HepG2 (cell line): ENCODE data around the gene CDC123. TPM values are rescaled to one million over a fixed set of nuclear protein-coding genes. Genes with fewer than 3 reads are reported as not detected.

Experiments
- ATAC-seq: fragments of 200-7000 bp; cut with Tn5 transposase; 3 replicates; pipeline ENCODE4 v1.9.1; 2020; ENCODE audit warnings: mild to moderate bottlenecking, moderate library complexity
- BruUV-seq: library from RNA; stranded (reverse); fragments of 400-500 nt; replicated peaks from 2 replicates; lab custom pipeline; 2021; lab: Mats Ljungman, UMichigan
- CTCF ChIA-PET: fragments of 300-600 bp; formaldehyde crosslinking; extraction: SDS; loops from one replicate; lab custom pipeline; 2021; ENCODE audit warnings: low total read pairs, inconsistent platforms, low intra/inter-chr PET ratio; lab: Yijun Ruan, JAX
- POLR2A ChIA-PET: fragments of 350-600 bp; sonication (Branson Sonifier 250); formaldehyde crosslinking; loops from one replicate; lab custom pipeline; 2020; ENCODE audit warnings: antibody characterized with exemption, inconsistent platforms; lab: Yijun Ruan, JAX
- DNase-seq: peaks from one replicate; pipeline ENCODE4 v3.0.0-alpha.2; 2015; ENCODE audit warnings: low spot score
- FAIRE-seq: peaks from 3 replicates; lab custom pipeline; 2011; peaks lifted over from hg19 to GRCh38; lab: Jason Lieb, UNC
- H2AFZ ChIP-seq: one replicate; pipeline ENCODE4 v1.6.1; 2011; ENCODE audit warnings: low read length, inconsistent platforms
- H3K27ac ChIP-seq: fragments of 300-600 bp; 3 replicates; pipeline ENCODE4 v1.8.0; 2011; ENCODE audit warnings: mixed run types, mild to moderate bottlenecking, mixed read lengths, low read length, inconsistent platforms; ENCODE audit not compliant: insufficient read depth; ENCODE audit errors: extremely low read length
- H3K27me3 ChIP-seq, 2 experiments: fragments of 200-600 bp in 1 of 2; 2 replicates in 1 of 2; 3 replicates in 1 of 2; pipeline versions ENCODE4 v1.6.0 to v1.8.0; 2011; ENCODE audit warnings: low read length in 2 of 2, mild to moderate bottlenecking in 2 of 2, moderate library complexity in 2 of 2, inconsistent platforms in 1 of 2; ENCODE audit not compliant: insufficient read depth in 2 of 2, control insufficient read depth in 1 of 2
- H3K36me3 ChIP-seq, 2 experiments: fragments of 200-600 bp in 1 of 2; replicated peaks in 1 of 2; 2 replicates in 1 of 2; 3 replicates in 1 of 2; pipeline versions ENCODE4 v1.5.1 to v1.8.0; 2011; ENCODE audit warnings: low read length in 2 of 2, inconsistent platforms in 1 of 2; ENCODE audit not compliant: insufficient read depth in 2 of 2, control insufficient read depth in 1 of 2
- H3K4me1 ChIP-seq: 2 replicates; pipeline ENCODE4 v1.5.1; 2012; ENCODE audit warnings: low read length, inconsistent platforms; ENCODE audit not compliant: insufficient read depth
- H3K4me2 ChIP-seq: 2 replicates; pipeline ENCODE4 v1.6.0; 2011; ENCODE audit warnings: low read depth, low read length, inconsistent platforms
- H3K4me3 ChIP-seq, 3 experiments: fragments of 200-600 bp in 1 of 3; sonication (generic), shearing (Covaris generic) in 1 of 3; replicated peaks in 1 of 3; 2 replicates each; pipeline ENCODE4 v1.5.1; 2011 to 2016; ENCODE audit warnings: low read length in 3 of 3, inconsistent platforms in 2 of 3, low read depth in 2 of 3, mild to moderate bottlenecking in 2 of 3, control low read depth in 1 of 3, mixed read lengths in 1 of 3; ENCODE audit not compliant: insufficient read depth in 1 of 3
- H3K79me2 ChIP-seq: one replicate; pipeline ENCODE4 v1.6.1; 2011; ENCODE audit warnings: low read length, inconsistent platforms; ENCODE audit not compliant: insufficient read depth
- H3K9ac ChIP-seq: 2 replicates; pipeline ENCODE4 v1.6.0; 2011; ENCODE audit warnings: mild to moderate bottlenecking, low read depth, low read length, inconsistent platforms; ENCODE audit not compliant: insufficient read depth
- H3K9me3 ChIP-seq: 2 replicates; pipeline ENCODE4 v1.5.1; 2012; ENCODE audit warnings: mild to moderate bottlenecking, low read length
- H4K20me1 ChIP-seq: 2 replicates; pipeline ENCODE4 v1.6.0; 2011; ENCODE audit warnings: inconsistent platforms, mild to moderate bottlenecking, low read length, moderate library complexity; ENCODE audit not compliant: insufficient read depth
- DR1 ChIP-seq: sonication (generic); formaldehyde crosslinking; IDR thresholded peaks from 2 replicates; pipeline ENCODE4 v1.8.0; 2021; ENCODE audit warnings: mild to moderate bottlenecking, missing genetic modification reagents, inconsistent platforms
- RELA ChIP-seq: sonication (generic); formaldehyde crosslinking; IDR thresholded peaks from 2 replicates; pipeline ENCODE4 v1.4.0; 2020; ENCODE audit warnings: missing genetic modification reagents
- REST ChIP-seq, 2 experiments: IDR thresholded peaks; 2 replicates each; pipeline ENCODE4 v1.6.1; 2011 to 2012; ENCODE audit warnings: low read length in 2 of 2, borderline replicate concordance in 1 of 2, low read depth in 1 of 2, mild to moderate bottlenecking in 1 of 2, moderate library complexity in 1 of 2
- TCF12 ChIP-seq, 2 experiments: fragments of 450-650 bp in 1 of 2; sonication (generic) in 1 of 2; formaldehyde crosslinking in 1 of 2; IDR thresholded peaks; 2 replicates each; pipeline versions ENCODE4 v1.6.1 to v1.8.0; 2017 to 2022; ENCODE audit warnings: antibody characterized with exemption in 1 of 2, mild to moderate bottlenecking in 1 of 2, missing genetic modification reagents in 1 of 2, moderate library complexity in 1 of 2
- ZNF101 ChIP-seq: sonication (generic); formaldehyde crosslinking; IDR thresholded peaks from 2 replicates; pipeline ENCODE4 v1.4.0; 2020; ENCODE audit warnings: mild to moderate bottlenecking, low read depth, missing genetic modification reagents, borderline replicate concordance
- ZNF710 ChIP-seq: sonication (generic); formaldehyde crosslinking; IDR thresholded peaks from 2 replicates; pipeline ENCODE4 v1.5.0; 2020; ENCODE audit warnings: mild to moderate bottlenecking, missing genetic modification reagents, borderline replicate concordance
- ZNF781 ChIP-seq: sonication (generic); formaldehyde crosslinking; IDR thresholded peaks from 2 replicates; pipeline ENCODE4 v1.5.1; 2020; ENCODE audit warnings: borderline replicate concordance, mild to moderate bottlenecking, missing genetic modification reagents; ENCODE audit errors: not compliant biosample characterization
- WGBS: methylation state at CpG from one replicate; pipeline ENCODE4 v1.1.6; 2017; ENCODE audit warnings: low lambda C conversion rate; 5-methylcytosine and 5-hydroxymethylcytosine counted together
- in situ Hi-C: cut with HindIII; loops from 2 replicates; pipeline ENCODE4 v1.10.0; 2017; ENCODE audit warnings: low pct_unique_long_range_greater_than_20kb; ENCODE audit not compliant: extremely low pct_ligation_motif_present
- intact Hi-C: fragments of 100-400 bp; cut with micrococcal nuclease; formaldehyde crosslinking; loops from one replicate; pipeline ENCODE4 v1.10.0; 2022; ENCODE audit not compliant: unreplicated experiment
- polyA plus RNA-seq, 8 experiments: library from polyadenylated mRNA; depleted of rRNA in 3 of 8; stranded (reverse) in 7 of 8; unstranded in 1 of 8; fragments of >200 nt; fragmentation: Illumina TruSeq in 4 of 8; extraction: Trizol in 4 of 8; gene quantifications; 2 replicates each; pipeline versions ENCODE4 v1.2.1 to v1.2.3, GENCODE V29; 2011 to 2016; ENCODE audit warnings: low read depth in 4 of 8, missing spikeins in 1 of 8, mixed read lengths in 1 of 8; ENCODE audit not compliant: insufficient read depth in 1 of 8
- total RNA-seq, 5 experiments: library from RNA; depleted of rRNA; stranded (reverse); fragments of >200 nt; fragmentation: Illumina TruSeq; extraction: Trizol; gene quantifications; 2 replicates each; pipeline ENCODE4 v1.2.3, GENCODE V29; 2016; ENCODE audit warnings: low read depth in 1 of 5
- TF ChIP-seq, protein P1 (sequence below): sonication (generic); formaldehyde crosslinking; IDR thresholded peaks from 2 replicates; pipeline ENCODE4 v1.9.0; 2022; ENCODE audit warnings: low read depth, missing genetic modification reagents
- TF ChIP-seq, protein P2 (sequence below): sonication (generic); formaldehyde crosslinking; IDR thresholded peaks from 2 replicates; pipeline ENCODE4 v1.9.0; 2021; ENCODE audit warnings: missing genetic modification reagents, borderline replicate concordance

The CDC123 gene
- total and polyA plus RNA-seq, 2 of the 13 experiments (the other 11 are each of a cell fraction or from before 2014, with no cell fraction given) = 63.3 to 153 TPM

- no peak for TF ChIP-seq REST (IDR thresholded peaks at IDR 0.05; ENCODE audit: borderline replicate concordance in 1 of 2, low read depth in 1 of 2, low read length in 2 of 2)
- TF ChIP-seq RELA (CRISPR knock-in tag) = no peak
Measured at GRCh38 chr10:12218991-12219390, 23.0 kb downstream of the CDC123 start (continued).

GRCh38 chr10:12221323-12222298 lies 25.6 kb downstream of the CDC123 start:
- H3K4me2 ChIP-seq = no peak overlapping the region
- ChIA-PET POLR2A (no interaction called here), CTCF (no interaction called here)
- H3K4me1 ChIP-seq = 0 out of 2 replicates have a peak, but pooled peaks cover 8% of the 10 kb centered on the region
- intact Hi-C loops = no loop called here
- WGBS = 97% methylated on average over 10 of the region's 10 CpGs
- no peak for FAIRE-seq
- in situ Hi-C loops = no loop called here
- no peaks in the 10 kb centered on the region for H3K27me3 ChIP-seq
- H2AFZ ChIP-seq = no peak overlapping the region
- peak; percentile 4 for DNase-seq
- no peaks in the 10 kb centered on the region for H3K79me2 ChIP-seq
- no peaks in the 10 kb centered on the region for H4K20me1 ChIP-seq
- peaks cover 15 to 62% of the 10 kb centered on the region in 2 experiments for H3K36me3 ChIP-seq
- ATAC-seq = no peak
- BruUV-seq = no TSS peak
- no peak overlapping the region for H3K9ac ChIP-seq
- H3K27ac ChIP-seq = no peak overlapping the region
- H3K4me3 ChIP-seq = no peak overlapping the region
- H3K9me3 ChIP-seq = no peaks in the 10 kb centered on the region
- TF ChIP-seq, protein P1, sequence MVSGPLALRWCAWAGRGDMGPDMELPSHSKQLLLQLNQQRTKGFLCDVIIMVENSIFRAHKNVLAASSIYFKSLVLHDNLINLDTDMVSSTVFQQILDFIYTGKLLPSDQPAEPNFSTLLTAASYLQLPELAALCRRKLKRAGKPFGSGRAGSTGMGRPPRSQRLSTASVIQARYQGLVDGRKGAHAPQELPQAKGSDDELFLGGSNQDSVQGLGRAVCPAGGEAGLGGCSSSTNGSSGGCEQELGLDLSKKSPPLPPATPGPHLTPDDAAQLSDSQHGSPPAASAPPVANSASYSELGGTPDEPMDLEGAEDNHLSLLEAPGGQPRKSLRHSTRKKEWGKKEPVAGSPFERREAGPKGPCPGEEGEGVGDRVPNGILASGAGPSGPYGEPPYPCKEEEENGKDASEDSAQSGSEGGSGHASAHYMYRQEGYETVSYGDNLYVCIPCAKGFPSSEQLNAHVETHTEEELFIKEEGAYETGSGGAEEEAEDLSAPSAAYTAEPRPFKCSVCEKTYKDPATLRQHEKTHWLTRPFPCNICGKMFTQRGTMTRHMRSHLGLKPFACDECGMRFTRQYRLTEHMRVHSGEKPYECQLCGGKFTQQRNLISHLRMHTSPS (CRISPR knock-in tag) = no peak
- no peak for TF ChIP-seq ZNF710 (CRISPR knock-in tag)
- no peak for TF ChIP-seq ZNF781 (CRISPR knock-in tag)
- TF ChIP-seq ZNF101 = no peak
- no peak for TF ChIP-seq TCF12 (IDR thresholded peaks at IDR 0.05)
- no peak for TF ChIP-seq TCF12 (CRISPR knock-in tag; IDR thresholded peaks at IDR 0.05)
- TF ChIP-seq, protein P2, sequence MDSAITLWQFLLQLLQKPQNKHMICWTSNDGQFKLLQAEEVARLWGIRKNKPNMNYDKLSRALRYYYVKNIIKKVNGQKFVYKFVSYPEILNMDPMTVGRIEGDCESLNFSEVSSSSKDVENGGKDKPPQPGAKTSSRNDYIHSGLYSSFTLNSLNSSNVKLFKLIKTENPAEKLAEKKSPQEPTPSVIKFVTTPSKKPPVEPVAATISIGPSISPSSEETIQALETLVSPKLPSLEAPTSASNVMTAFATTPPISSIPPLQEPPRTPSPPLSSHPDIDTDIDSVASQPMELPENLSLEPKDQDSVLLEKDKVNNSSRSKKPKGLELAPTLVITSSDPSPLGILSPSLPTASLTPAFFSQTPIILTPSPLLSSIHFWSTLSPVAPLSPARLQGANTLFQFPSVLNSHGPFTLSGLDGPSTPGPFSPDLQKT (CRISPR knock-in tag) = no peak
- no peak for TF ChIP-seq DR1 (CRISPR knock-in tag)
